Hepatocyte (in vitro differentiated cells): ENCODE results near the gene SUGCT.

Source experiments
- CTCF ChIP-seq: fragments of 200-600 bp; sonication (generic); IDR thresholded peaks from 2 replicates; pipeline ENCODE4 v1.5.1; 2016; ENCODE audit warnings: antibody characterized with exemption, mild to moderate bottlenecking; ENCODE audit not compliant: poor library complexity
- EZH2 ChIP-seq: fragments of 200-600 bp; sonication (generic); IDR thresholded peaks from 2 replicates; pipeline ENCODE4 v1.6.1; 2016; ENCODE audit warnings: antibody characterized with exemption, mild to moderate bottlenecking, borderline replicate concordance
- EZH2phosphoT487 ChIP-seq: fragments of 200-600 bp; sonication (generic); IDR thresholded peaks from one replicate; pipeline ENCODE4 v1.6.1; 2018; ENCODE audit warnings: antibody characterized with exemption, mild to moderate bottlenecking, low read depth, moderate library complexity; ENCODE audit not compliant: unreplicated experiment, severe bottlenecking

- TF ChIP-seq EZH2, result no peak
- no peak for TF ChIP-seq CTCF
- TF ChIP-seq EZH2phosphoT487, result no peak
These were observed 749.0 kb downstream of the SUGCT start for GRCh38 chr7:40883826-40884225.
